Left lung (tissue), 10 donors: ENCODE results near the gene PAF1. TPM values are rescaled to one million over a fixed set of nuclear protein-coding genes. Genes with fewer than 3 reads are reported as not detected.
A peak's percentile ranks its signal among the peaks of the same experiment; 100 is the strongest.
"Not testable (repeated sequence)": the region's sequence is repeated elsewhere in the genome, so short reads cannot be mapped to it uniquely, and the experiment has no call there.

Experiments
- ATAC-seq: fragments of 200-7000 bp; cut with Tn5 transposase; one replicate; pipeline ENCODE4 v1.9.1; 2020; ENCODE audit warnings: moderate library complexity
- DNase-seq, 4 donors: peaks; one replicate each; pipeline ENCODE4 v3.0.0-alpha.2; 2013 to 2020
- H3K27ac ChIP-seq, 2 donors: fragments of 200-600 bp; sonication (generic) in 1 of 2; one replicate each; pipeline versions ENCODE4 v1.5.0 to v1.8.0; 2020 to 2021
- H3K27me3 ChIP-seq, 2 donors: fragments of 200-600 bp; sonication (generic) in 1 of 2; one replicate each; pipeline versions ENCODE4 v1.5.0 to v1.8.0; 2020 to 2021
- H3K36me3 ChIP-seq, 2 donors: fragments of 200-600 bp; sonication (generic) in 1 of 2; one replicate each; pipeline versions ENCODE4 v1.5.0 to v1.8.0; 2020 to 2021
- H3K4me1 ChIP-seq, 2 donors: fragments of 200-600 bp; one replicate each; pipeline ENCODE4 v1.8.0; 2021
- H3K4me3 ChIP-seq, 2 donors: fragments of 200-600 bp; sonication (generic) in 1 of 2; one replicate each; pipeline versions ENCODE4 v1.5.0 to v1.8.0; 2020 to 2021; ENCODE audit warnings: mild to moderate bottlenecking in 1 of 2
- H3K9me3 ChIP-seq, 2 donors: fragments of 200-600 bp; sonication (generic) in 1 of 2; one replicate each; pipeline versions ENCODE4 v1.5.0 to v1.8.0; 2020 to 2021
- intact Hi-C, 2 donors: fragments of 100-400 bp; cut with DNase I; formaldehyde crosslinking; loops; one replicate each; pipeline versions ENCODE4 v1.11.2 to v1.14.2; 2022
- microRNA-seq, 2 donors: library from miRNA; unstranded; fragments of <30 nt; microRNA quantifications; one replicate each; pipeline ENCODE4, GENCODE V29; 2019
- polyA plus RNA-seq, 6 donors: library from polyadenylated mRNA; unstranded; fragments of 120-200 nt; gene quantifications; one replicate each; pipeline ENCODE4 v1.2.1, GENCODE V29; 2013; ENCODE audit not compliant: insufficient read length in 6 of 6
- total RNA-seq, 2 donors: library from RNA; stranded (reverse); fragmentation: NEBNext Ultra II Directional; extraction: Animal tissue kit (Norgen Biotek cat#: 25700); gene quantifications; one replicate each; pipeline ENCODE4 v1.2.1, GENCODE V29; 2021
- TF ChIP-seq, protein P1 (sequence below), 2 donors: fragments of 200-600 bp; sonication (generic) in 1 of 2; IDR thresholded peaks; one replicate each; pipeline versions ENCODE4 v1.5.0 to v1.8.0; 2021; ENCODE audit warnings: antibody characterized with exemption in 2 of 2
- donor health status: DM: no; HTN: yes; CAD: no.
- donor health status: DM: no; HTN: no; CAD: no.

The PAF1 gene
- total and polyA plus RNA-seq, 8 donors = 31.0 to 70.4 (median 64.9) TPM

DNA sequence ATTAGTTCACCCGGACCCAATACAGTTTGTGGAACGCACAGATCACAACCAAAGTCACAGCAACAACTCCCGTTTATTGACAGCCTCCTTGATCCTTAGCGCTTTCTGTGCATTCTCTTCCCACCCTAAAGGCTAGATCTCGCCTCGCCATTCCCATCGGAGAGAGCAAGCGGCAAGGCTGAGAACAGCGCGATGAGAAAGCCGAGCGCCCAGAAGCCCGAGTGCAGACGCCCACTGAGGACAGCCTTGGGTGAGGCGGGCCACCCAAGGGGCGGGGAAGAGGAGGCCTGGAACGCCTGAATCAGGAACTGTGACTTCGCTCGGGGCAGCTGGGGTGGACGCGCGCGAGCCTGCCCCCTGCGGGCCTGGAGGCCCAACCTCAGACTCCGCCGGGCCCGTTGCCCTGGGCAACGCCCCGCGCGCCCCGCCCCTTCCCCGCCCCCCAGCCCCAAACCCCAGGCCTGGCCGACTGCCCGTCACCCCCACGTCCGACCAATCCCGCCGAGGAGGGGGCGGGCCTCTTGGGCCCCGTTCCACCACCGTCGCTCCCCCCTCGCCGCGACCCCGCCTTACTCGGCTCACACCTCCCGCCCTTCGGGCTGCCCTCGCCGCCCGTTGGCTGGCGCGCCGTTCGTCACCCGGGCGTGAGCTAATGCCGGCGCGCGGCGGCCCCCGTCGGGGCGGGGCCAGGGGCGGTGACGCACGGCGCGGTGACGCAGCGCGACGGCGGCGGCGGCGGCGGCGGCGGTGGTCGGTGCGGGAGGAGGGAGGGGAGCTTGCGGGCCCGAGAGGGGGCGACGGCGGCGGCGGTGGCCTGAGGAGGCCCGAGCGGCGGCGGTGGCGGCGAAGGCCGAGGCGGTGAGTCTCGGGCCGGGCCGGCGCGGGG is 48.9 kb downstream of the PAF1 start, which contains the start of gene SAMD4B:
Gene SAMD4B (plus strand): TSS at position 703 of the 886 bp plus-strand sequence. CDS start 14,473 bp downstream, outside the sequence.
- Histone ChIP-seq H3K9me3 (no peaks in the 10 kb centered on the region), H3K4me1 (peaks cover 12 to 69% of the 10 kb centered on the region in 2 donors), H3K27ac (peak within 1 kb of the TSS; percentile 90 to 93), H3K4me3 (peak within 1 kb of the TSS; percentile 63 to 80), H3K36me3 (no peaks in the 10 kb centered on the region), H3K27me3 (no peaks in the 10 kb centered on the region)
- intact Hi-C loops = no loop called here
- TF ChIP-seq, protein P1, sequence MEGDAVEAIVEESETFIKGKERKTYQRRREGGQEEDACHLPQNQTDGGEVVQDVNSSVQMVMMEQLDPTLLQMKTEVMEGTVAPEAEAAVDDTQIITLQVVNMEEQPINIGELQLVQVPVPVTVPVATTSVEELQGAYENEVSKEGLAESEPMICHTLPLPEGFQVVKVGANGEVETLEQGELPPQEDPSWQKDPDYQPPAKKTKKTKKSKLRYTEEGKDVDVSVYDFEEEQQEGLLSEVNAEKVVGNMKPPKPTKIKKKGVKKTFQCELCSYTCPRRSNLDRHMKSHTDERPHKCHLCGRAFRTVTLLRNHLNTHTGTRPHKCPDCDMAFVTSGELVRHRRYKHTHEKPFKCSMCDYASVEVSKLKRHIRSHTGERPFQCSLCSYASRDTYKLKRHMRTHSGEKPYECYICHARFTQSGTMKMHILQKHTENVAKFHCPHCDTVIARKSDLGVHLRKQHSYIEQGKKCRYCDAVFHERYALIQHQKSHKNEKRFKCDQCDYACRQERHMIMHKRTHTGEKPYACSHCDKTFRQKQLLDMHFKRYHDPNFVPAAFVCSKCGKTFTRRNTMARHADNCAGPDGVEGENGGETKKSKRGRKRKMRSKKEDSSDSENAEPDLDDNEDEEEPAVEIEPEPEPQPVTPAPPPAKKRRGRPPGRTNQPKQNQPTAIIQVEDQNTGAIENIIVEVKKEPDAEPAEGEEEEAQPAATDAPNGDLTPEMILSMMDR (IDR thresholded peaks at IDR 0.05) = peak; percentile 69 to 96
- DNase-seq = peak; percentile 97 to 100 (median 99)
- ATAC-seq = peak; percentile 95

DNA sequence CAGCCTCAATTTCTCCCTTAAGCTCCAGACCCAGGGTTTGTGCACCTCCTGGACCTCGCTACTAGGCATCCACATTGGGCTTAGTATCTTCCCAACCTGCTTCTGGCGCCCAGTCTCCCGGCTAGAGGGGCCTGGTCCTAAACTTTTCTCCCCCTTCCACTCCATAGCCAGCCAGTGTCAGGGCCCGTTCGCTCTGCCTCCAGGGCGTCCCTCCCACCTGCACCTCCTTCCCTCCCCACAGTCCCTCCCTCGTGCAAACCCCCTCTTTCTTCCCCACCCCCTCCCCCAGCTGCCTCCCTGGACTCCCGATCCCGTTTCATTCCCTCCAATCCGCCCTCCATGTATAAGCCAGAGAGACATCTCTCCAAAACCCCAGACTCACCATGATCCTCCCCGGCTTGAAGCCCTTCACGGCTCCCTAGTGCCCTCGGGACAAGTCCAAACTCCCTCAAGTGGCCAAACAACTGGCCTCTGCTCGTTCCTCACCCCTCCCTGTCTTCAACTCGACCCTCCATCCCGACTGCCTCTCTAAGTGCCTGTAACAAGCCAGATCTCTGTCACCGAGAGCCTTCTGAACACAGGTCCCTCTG is 49.7 kb downstream of the PAF1 start:
- TF ChIP-seq, protein P1 (IDR thresholded peaks at IDR 0.05) = no peak
- H3K9me3 ChIP-seq = no peaks in the 10 kb centered on the region
- H3K4me3 ChIP-seq = peak overlapping the region; percentile 63 to 80
- H3K4me1 ChIP-seq = peaks cover 12 to 71% of the 10 kb centered on the region in 2 donors
- DNase-seq = peak in 3 of 4 donors; percentile 37 to 81 (median 51)
- H3K27me3 ChIP-seq = no peaks in the 10 kb centered on the region
- H3K36me3 ChIP-seq = no peaks in the 10 kb centered on the region
- intact Hi-C loops = no loop called here
- peak; percentile 19 for ATAC-seq
- peak overlapping the region; percentile 90 to 93 for H3K27ac ChIP-seq

DNA sequence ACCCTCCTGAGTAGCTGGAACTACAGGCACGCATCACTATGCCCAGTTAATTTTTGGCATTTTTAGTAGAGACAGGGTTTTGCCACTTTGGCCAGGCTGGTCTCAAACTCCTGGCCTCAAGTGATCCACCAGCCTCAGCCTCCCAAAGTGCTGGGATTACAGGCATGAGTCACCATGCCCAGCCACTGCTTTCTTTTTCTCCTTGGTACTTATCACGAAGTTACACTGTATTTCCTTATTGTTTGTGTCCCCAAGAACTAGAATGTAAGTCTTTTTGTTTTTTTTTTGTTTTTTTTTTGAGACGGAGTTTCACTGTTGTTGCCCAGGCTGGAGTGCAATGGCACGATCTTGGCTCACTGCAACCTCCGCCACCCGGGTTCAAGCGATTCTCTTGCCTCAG is 50.8 kb downstream of the PAF1 start:
- ATAC-seq, H3K27me3 ChIP-seq, H3K36me3 ChIP-seq, intact Hi-C loops, DNase-seq, H3K9me3 ChIP-seq: not testable (repeated sequence)
- Histone ChIP-seq H3K4me1 (peaks cover 12 to 65% of the 10 kb centered on the region in 2 donors), H3K4me3 (peak overlapping the region in 1 of 2 donors; percentile 80), H3K27ac (peak overlapping the region in 1 of 2 donors; percentile 93)

DNA sequence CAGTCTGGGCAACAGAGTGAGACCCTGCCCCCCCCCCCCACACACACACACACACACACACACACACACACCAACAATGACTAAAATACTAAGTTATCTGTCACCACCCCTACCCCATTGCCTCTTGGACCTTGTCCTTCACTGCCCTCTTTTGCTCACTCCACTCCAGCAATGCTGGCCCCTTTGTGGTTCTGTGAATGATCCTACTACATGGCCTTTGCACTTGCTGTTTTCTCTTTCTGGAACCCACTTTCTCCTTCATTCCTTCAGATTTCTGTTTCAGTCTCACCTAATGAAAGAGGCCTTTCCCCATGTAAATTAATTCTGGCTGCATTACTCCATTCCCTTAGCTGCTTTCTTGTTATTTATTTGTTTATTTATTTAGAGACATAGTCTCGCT is 51.2 kb downstream of the PAF1 start:
- TF ChIP-seq, protein P1 (IDR thresholded peaks at IDR 0.05) = no peak
- Histone ChIP-seq H3K36me3 (no peaks in the 10 kb centered on the region), H3K4me3 (peak overlapping the region in 1 of 2 donors; percentile 80), H3K4me1 (peaks cover 11 to 65% of the 10 kb centered on the region in 2 donors), H3K27me3 (no peaks in the 10 kb centered on the region), H3K9me3 (no peaks in the 10 kb centered on the region), H3K27ac (peak overlapping the region in 1 of 2 donors; percentile 93)
- intact Hi-C loops = no loop called here
- DNase-seq (no peak), ATAC-seq (no peak)

DNA sequence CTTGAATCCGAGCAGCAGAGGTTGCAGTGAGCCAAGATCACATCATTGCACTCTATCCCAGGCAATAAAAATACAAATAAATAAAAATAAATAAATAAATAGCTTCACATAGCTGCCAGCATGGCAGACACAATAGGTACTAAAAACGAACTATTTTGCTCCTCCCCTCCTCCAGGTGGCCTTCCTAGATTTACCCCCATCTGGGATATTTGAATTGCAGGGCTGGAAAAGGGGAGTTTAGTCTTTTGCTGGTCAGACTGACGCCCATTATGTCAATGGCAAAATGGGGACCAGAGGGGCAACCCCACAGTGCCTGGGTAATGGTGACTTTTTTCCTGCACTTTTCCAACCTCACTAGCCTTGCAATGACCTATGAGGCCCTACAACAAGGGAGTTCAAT is 54.4 kb downstream of the PAF1 start:
- Histone ChIP-seq H3K4me3 (peak overlapping the region in 1 of 2 donors; percentile 76), H3K27ac (peak overlapping the region; percentile 83 to 96), H3K36me3 (peaks cover 0 to 7% of the 10 kb centered on the region in 2 donors), H3K4me1 (peaks cover 3 to 78% of the 10 kb centered on the region in 2 donors), H3K27me3 (no peaks in the 10 kb centered on the region), H3K9me3 (no peaks in the 10 kb centered on the region)
- intact Hi-C loops = no loop called here
- DNase-seq (no peak), ATAC-seq (no peak)
- TF ChIP-seq, protein P1 (IDR thresholded peaks at IDR 0.05) = no peak

Small RNA genes lying within 50 kb of the gene (microRNA-seq; reads per million reads assigned to microRNA genes)
- 0 reads per million in 2 donors for gene MIR4530

Other genes with a start within 250 kb of the PAF1 start
- not detected for gene NCCRP1, start 194.1 kb downstream of the PAF1 start, total RNA-seq
- under 1 TPM; 0.17 to 0.30 (median 0.22) TPM for gene NCCRP1, start 194.1 kb downstream of the PAF1 start, polyA plus RNA-seq
- gene SYCN, start 186.8 kb downstream of the PAF1 start, total RNA-seq = not detected
- not detected for gene SYCN, start 186.8 kb downstream of the PAF1 start, polyA plus RNA-seq
- gene IFNL3, start 146.1 kb downstream of the PAF1 start, total RNA-seq = not detected
- not detected for gene IFNL3, start 146.1 kb downstream of the PAF1 start, polyA plus RNA-seq
- not detected for gene IFNL4, start 142.2 kb downstream of the PAF1 start, total RNA-seq
- gene IFNL4, start 142.2 kb downstream of the PAF1 start, polyA plus RNA-seq = not detected
- not detected for gene IFNL2, start 122.7 kb downstream of the PAF1 start, total RNA-seq
- not detected for gene IFNL2, start 122.7 kb downstream of the PAF1 start, polyA plus RNA-seq
- gene IFNL1, start 94.7 kb downstream of the PAF1 start, total RNA-seq = not detected
- not detected for gene IFNL1, start 94.7 kb downstream of the PAF1 start, polyA plus RNA-seq
- 1 to 10 TPM; 1.0 to 2.3 TPM for gene LRFN1, start 70.2 kb downstream of the PAF1 start, total RNA-seq
- 1 to 10 TPM; 1.2 to 2.9 (median 1.9) TPM for gene LRFN1, start 70.2 kb downstream of the PAF1 start, polyA plus RNA-seq
- 100 to 1,000 TPM in 1 of 2 donors, 10 to 100 TPM in 1; 53.8 to 136 TPM for gene GMFG, start 55.1 kb downstream of the PAF1 start, total RNA-seq
- gene GMFG, start 55.1 kb downstream of the PAF1 start, polyA plus RNA-seq = 10 to 100 TPM; 46.1 to 59.4 (median 51.6) TPM
- gene SAMD4B, start 48.7 kb downstream of the PAF1 start, total RNA-seq = 10 to 100 TPM; 74.1 to 77.0 TPM
- gene SAMD4B, start 48.7 kb downstream of the PAF1 start, polyA plus RNA-seq = 100 to 1,000 TPM in 5 of 6 donors, 10 to 100 TPM in 1; 92.2 to 127 (median 111) TPM
- 10 to 100 TPM; 29.7 to 32.7 TPM for gene MED29, start 272 bp upstream of the PAF1 start, total RNA-seq
- gene MED29, start 272 bp upstream of the PAF1 start, polyA plus RNA-seq = 10 to 100 TPM; 28.7 to 43.4 (median 34.3) TPM
- 100 to 1,000 TPM; 165 to 172 TPM for gene ZFP36, start 15.7 kb upstream of the PAF1 start, total RNA-seq
- gene ZFP36, start 15.7 kb upstream of the PAF1 start, polyA plus RNA-seq = 100 to 1,000 TPM in 2 of 6 donors, 10 to 100 TPM in 4; 25.4 to 295 (median 91.4) TPM
- gene PLEKHG2, start 21.6 kb upstream of the PAF1 start, total RNA-seq = 10 to 100 TPM; 39.5 to 50.8 TPM
- gene PLEKHG2, start 21.6 kb upstream of the PAF1 start, polyA plus RNA-seq = 100 to 1,000 TPM in 3 of 6 donors, 10 to 100 TPM in 3; 80.0 to 118 (median 96.4) TPM
- 1,000 to 10,000 TPM; 1,507 to 1,549 TPM for gene RPS16, start 44.8 kb upstream of the PAF1 start, total RNA-seq
- gene RPS16, start 44.8 kb upstream of the PAF1 start, polyA plus RNA-seq = 1,000 to 10,000 TPM; 1,386 to 1,755 (median 1,492) TPM
- 100 to 1,000 TPM in 1 of 2 donors, 10 to 100 TPM in 1; 93.6 to 102 TPM for gene SUPT5H, start 54.5 kb upstream of the PAF1 start, total RNA-seq
- gene SUPT5H, start 54.5 kb upstream of the PAF1 start, polyA plus RNA-seq = 100 to 1,000 TPM; 118 to 152 (median 140) TPM
- 10 to 100 TPM; 46.0 to 60.3 TPM for gene TIMM50, start 89.7 kb upstream of the PAF1 start, total RNA-seq
- gene TIMM50, start 89.7 kb upstream of the PAF1 start, polyA plus RNA-seq = 10 to 100 TPM; 59.0 to 76.0 (median 71.7) TPM
- gene DLL3, start 107.8 kb upstream of the PAF1 start, total RNA-seq = under 1 TPM in 1 of 2 donors, not detected in 1; 0.12 TPM
- gene DLL3, start 107.8 kb upstream of the PAF1 start, polyA plus RNA-seq = under 1 TPM; 0.13 to 0.80 (median 0.32) TPM
- not detected for gene SELENOV, start 124.0 kb upstream of the PAF1 start, total RNA-seq
- gene SELENOV, start 124.0 kb upstream of the PAF1 start, polyA plus RNA-seq = under 1 TPM; 0.18 to 0.64 (median 0.34) TPM
- 1 to 10 TPM; 2.0 to 3.0 TPM for gene EID2B, start 141.7 kb upstream of the PAF1 start, total RNA-seq
- gene EID2B, start 141.7 kb upstream of the PAF1 start, polyA plus RNA-seq = 1 to 10 TPM; 3.8 to 5.6 (median 4.8) TPM
- gene EID2, start 149.1 kb upstream of the PAF1 start, total RNA-seq = 10 to 100 TPM; 16.6 to 16.8 TPM
- gene EID2, start 149.1 kb upstream of the PAF1 start, polyA plus RNA-seq = 10 to 100 TPM; 12.7 to 18.3 (median 15.0) TPM
- gene LGALS13, start 211.4 kb upstream of the PAF1 start, total RNA-seq = not detected
- not detected for gene LGALS13, start 211.4 kb upstream of the PAF1 start, polyA plus RNA-seq